HEK293 (cell line): ENCODE results near the gene GPR161.

Source experiments
- TSHZ1 ChIP-seq: fragments of 450-650 bp; formaldehyde crosslinking; IDR thresholded peaks from 2 replicates; pipeline ENCODE4 v1.5.1; 2016; ENCODE audit warnings: missing biosample characterization, missing genetic modification characterization, borderline replicate concordance
- ZBTB49 ChIP-seq: fragments of 450-650 bp; formaldehyde crosslinking; IDR thresholded peaks from 2 replicates; pipeline ENCODE4 v1.5.1; 2016; ENCODE audit warnings: missing biosample characterization, missing genetic modification characterization, low read depth
- ZIC2 ChIP-seq: fragments of 450-650 bp; formaldehyde crosslinking; IDR thresholded peaks from 2 replicates; pipeline ENCODE4 v1.5.1; 2016; ENCODE audit warnings: missing biosample characterization, missing genetic modification characterization
- ZNF138 ChIP-seq: fragments of 450-650 bp; formaldehyde crosslinking; IDR thresholded peaks from 2 replicates; pipeline ENCODE4 v1.5.1; 2016; ENCODE audit warnings: missing biosample characterization, missing genetic modification characterization, borderline replicate concordance
- ZNF274 ChIP-seq, 2 experiments: fragments of 200-500 bp in 1 of 2; fragments of 450-650 bp in 1 of 2; sonication (Bioruptor generic) in 1 of 2; formaldehyde crosslinking in 1 of 2; IDR thresholded peaks; 2 replicates each; pipeline versions ENCODE4 v1.5.1 to v1.6.1; 2014 to 2016; ENCODE audit warnings: borderline replicate concordance in 1 of 2, inconsistent platforms in 1 of 2, low read length in 1 of 2, missing biosample characterization in 1 of 2, missing genetic modification characterization in 1 of 2
- ZNF292 ChIP-seq: fragments of 450-650 bp; formaldehyde crosslinking; IDR thresholded peaks from 2 replicates; pipeline ENCODE4 v1.5.1; 2016; ENCODE audit warnings: low read depth, missing biosample characterization, missing genetic modification characterization, borderline replicate concordance
- ZNF521 ChIP-seq: fragments of 450-650 bp; formaldehyde crosslinking; IDR thresholded peaks from 2 replicates; pipeline ENCODE4 v1.5.1; 2017; ENCODE audit warnings: missing biosample characterization, mild to moderate bottlenecking, missing genetic modification characterization
- ZNF624 ChIP-seq: fragments of 450-650 bp; formaldehyde crosslinking; IDR thresholded peaks from 2 replicates; pipeline ENCODE4 v1.5.1; 2017; ENCODE audit warnings: missing biosample characterization, missing genetic modification characterization
- TF ChIP-seq, protein P1 (sequence below): fragments of 450-650 bp; formaldehyde crosslinking; IDR thresholded peaks from 2 replicates; pipeline ENCODE4 v1.5.1; 2016; ENCODE audit warnings: missing biosample characterization, missing genetic modification characterization
- TF ChIP-seq, protein P2 (sequence below): fragments of 450-650 bp; formaldehyde crosslinking; IDR thresholded peaks from 2 replicates; pipeline ENCODE4 v1.5.1; 2016; ENCODE audit warnings: missing biosample characterization, missing genetic modification characterization
- TF ChIP-seq, protein P3 (sequence below): fragments of 450-650 bp; formaldehyde crosslinking; IDR thresholded peaks from 2 replicates; pipeline ENCODE4 v1.5.1; 2017; ENCODE audit warnings: missing biosample characterization, missing genetic modification characterization
- TF ChIP-seq, protein P4 (sequence below): fragments of 450-650 bp; formaldehyde crosslinking; IDR thresholded peaks from 2 replicates; pipeline ENCODE4 v1.5.1; 2016; ENCODE audit warnings: missing biosample characterization, missing genetic modification characterization
- TF ChIP-seq, protein P5 (sequence below): fragments of 450-650 bp; formaldehyde crosslinking; IDR thresholded peaks from 2 replicates; pipeline ENCODE4 v1.5.1; 2016; ENCODE audit warnings: missing biosample characterization, missing genetic modification characterization

DNA sequence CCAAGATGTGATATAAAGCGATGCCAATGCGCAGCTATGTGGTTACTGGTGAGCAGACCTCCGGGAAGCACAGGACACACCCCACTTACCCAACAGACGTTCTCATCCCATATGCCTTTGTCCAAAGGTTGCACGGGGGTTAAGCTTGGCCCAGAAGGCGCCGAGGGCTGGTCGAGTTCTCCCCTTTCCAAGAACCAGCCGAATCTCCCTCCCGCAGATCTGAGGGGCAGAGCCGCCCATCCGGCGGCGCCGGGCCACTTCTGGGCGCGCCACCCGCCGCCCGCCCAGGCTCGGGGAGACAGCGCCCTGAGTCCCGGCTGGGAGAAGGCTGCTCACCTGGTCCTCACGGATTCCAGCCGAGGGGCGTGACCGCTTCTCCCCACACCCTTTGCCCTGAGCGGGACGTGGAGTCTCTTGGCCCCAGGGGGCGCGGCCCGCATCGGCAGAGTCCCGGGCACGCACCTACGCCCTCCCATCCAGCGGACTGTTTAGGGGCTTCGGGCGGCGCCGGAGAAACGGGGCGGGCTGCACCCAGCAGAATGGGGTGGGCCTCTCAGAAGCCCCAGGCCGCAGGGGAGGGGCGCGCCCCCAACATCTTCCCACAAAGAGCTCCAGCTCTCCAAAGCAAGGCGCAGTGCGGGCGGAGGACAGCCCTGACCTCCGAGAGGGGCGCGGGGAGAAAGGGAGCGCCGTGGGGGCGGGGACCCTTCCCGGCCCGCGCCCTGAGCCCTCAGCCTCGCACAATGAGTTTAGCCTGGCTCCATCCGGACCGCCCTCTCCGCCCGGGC lies 615 bp downstream of the GPR161 start:
- TF ChIP-seq TSHZ1 (tag by site-specific recombination) (no peak), ZNF274 (IDR thresholded peaks at IDR 0.05; ENCODE audit: low read length) (no peak), ZNF274 (tag by site-specific recombination; IDR thresholded peaks at IDR 0.05; ENCODE audit: borderline replicate concordance) (no peak), ZBTB49 (tag by site-specific recombination) (no peak), ZNF521 (tag by site-specific recombination) (no peak), ZIC2 (no peak), ZNF138 (tag by site-specific recombination) (no peak), ZNF292 (no peak), ZNF624 (no peak)
- TF ChIP-seq, protein P1, sequence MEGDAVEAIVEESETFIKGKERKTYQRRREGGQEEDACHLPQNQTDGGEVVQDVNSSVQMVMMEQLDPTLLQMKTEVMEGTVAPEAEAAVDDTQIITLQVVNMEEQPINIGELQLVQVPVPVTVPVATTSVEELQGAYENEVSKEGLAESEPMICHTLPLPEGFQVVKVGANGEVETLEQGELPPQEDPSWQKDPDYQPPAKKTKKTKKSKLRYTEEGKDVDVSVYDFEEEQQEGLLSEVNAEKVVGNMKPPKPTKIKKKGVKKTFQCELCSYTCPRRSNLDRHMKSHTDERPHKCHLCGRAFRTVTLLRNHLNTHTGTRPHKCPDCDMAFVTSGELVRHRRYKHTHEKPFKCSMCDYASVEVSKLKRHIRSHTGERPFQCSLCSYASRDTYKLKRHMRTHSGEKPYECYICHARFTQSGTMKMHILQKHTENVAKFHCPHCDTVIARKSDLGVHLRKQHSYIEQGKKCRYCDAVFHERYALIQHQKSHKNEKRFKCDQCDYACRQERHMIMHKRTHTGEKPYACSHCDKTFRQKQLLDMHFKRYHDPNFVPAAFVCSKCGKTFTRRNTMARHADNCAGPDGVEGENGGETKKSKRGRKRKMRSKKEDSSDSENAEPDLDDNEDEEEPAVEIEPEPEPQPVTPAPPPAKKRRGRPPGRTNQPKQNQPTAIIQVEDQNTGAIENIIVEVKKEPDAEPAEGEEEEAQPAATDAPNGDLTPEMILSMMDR: peak; percentile 51; the same call in 1 of the 2 replicates
- TF ChIP-seq, protein P2, sequence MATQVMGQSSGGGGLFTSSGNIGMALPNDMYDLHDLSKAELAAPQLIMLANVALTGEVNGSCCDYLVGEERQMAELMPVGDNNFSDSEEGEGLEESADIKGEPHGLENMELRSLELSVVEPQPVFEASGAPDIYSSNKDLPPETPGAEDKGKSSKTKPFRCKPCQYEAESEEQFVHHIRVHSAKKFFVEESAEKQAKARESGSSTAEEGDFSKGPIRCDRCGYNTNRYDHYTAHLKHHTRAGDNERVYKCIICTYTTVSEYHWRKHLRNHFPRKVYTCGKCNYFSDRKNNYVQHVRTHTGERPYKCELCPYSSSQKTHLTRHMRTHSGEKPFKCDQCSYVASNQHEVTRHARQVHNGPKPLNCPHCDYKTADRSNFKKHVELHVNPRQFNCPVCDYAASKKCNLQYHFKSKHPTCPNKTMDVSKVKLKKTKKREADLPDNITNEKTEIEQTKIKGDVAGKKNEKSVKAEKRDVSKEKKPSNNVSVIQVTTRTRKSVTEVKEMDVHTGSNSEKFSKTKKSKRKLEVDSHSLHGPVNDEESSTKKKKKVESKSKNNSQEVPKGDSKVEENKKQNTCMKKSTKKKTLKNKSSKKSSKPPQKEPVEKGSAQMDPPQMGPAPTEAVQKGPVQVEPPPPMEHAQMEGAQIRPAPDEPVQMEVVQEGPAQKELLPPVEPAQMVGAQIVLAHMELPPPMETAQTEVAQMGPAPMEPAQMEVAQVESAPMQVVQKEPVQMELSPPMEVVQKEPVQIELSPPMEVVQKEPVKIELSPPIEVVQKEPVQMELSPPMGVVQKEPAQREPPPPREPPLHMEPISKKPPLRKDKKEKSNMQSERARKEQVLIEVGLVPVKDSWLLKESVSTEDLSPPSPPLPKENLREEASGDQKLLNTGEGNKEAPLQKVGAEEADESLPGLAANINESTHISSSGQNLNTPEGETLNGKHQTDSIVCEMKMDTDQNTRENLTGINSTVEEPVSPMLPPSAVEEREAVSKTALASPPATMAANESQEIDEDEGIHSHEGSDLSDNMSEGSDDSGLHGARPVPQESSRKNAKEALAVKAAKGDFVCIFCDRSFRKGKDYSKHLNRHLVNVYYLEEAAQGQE: no peak
- TF ChIP-seq, protein P3, sequence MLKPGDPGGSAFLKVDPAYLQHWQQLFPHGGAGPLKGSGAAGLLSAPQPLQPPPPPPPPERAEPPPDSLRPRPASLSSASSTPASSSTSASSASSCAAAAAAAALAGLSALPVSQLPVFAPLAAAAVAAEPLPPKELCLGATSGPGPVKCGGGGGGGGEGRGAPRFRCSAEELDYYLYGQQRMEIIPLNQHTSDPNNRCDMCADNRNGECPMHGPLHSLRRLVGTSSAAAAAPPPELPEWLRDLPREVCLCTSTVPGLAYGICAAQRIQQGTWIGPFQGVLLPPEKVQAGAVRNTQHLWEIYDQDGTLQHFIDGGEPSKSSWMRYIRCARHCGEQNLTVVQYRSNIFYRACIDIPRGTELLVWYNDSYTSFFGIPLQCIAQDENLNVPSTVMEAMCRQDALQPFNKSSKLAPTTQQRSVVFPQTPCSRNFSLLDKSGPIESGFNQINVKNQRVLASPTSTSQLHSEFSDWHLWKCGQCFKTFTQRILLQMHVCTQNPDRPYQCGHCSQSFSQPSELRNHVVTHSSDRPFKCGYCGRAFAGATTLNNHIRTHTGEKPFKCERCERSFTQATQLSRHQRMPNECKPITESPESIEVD (tag by site-specific recombination): no peak
- TF ChIP-seq, protein P4, sequence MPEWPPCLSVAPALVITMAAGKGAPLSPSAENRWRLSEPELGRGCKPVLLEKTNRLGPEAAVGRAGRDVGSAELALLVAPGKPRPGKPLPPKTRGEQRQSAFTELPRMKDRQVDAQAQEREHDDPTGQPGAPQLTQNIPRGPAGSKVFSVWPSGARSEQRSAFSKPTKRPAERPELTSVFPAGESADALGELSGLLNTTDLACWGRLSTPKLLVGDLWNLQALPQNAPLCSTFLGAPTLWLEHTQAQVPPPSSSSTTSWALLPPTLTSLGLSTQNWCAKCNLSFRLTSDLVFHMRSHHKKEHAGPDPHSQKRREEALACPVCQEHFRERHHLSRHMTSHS (tag by site-specific recombination): no peak
- TF ChIP-seq, protein P5, sequence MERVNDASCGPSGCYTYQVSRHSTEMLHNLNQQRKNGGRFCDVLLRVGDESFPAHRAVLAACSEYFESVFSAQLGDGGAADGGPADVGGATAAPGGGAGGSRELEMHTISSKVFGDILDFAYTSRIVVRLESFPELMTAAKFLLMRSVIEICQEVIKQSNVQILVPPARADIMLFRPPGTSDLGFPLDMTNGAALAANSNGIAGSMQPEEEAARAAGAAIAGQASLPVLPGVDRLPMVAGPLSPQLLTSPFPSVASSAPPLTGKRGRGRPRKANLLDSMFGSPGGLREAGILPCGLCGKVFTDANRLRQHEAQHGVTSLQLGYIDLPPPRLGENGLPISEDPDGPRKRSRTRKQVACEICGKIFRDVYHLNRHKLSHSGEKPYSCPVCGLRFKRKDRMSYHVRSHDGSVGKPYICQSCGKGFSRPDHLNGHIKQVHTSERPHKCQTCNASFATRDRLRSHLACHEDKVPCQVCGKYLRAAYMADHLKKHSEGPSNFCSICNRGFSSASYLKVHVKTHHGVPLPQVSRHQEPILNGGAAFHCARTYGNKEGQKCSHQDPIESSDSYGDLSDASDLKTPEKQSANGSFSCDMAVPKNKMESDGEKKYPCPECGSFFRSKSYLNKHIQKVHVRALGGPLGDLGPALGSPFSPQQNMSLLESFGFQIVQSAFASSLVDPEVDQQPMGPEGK (tag by site-specific recombination): peak; percentile 80
